GM19438 (cell line): Measurements from ENCODE around the gene AMZ2.

Experiments
- ATAC-seq: cut with Tn5 transposase; IDR thresholded peaks from one replicate; pipeline ENCODE4 v1.9.1; 2021; ENCODE audit warnings: low read depth; ENCODE audit not compliant: unreplicated experiment

AMZ2 gene

GRCh38 chr17:68289936-68290267 is 42.1 kb downstream of the AMZ2 start:
- no peak for ATAC-seq

GRCh38 chr17:68290268-68290954 is 42.6 kb downstream of the AMZ2 start:
- ATAC-seq = no peak

GRCh38 chr17:68290955-68291835 is 43.4 kb downstream of the AMZ2 start, which contains the start of the genes ARSG and SLC16A6:
ARSG (plus strand) TSS chr17:68291495; CDS start chr17:68307494, 15,999 bp downstream.
SLC16A6 (minus strand) TSS chr17:68291127; CDS start chr17:68278320, 12,807 bp downstream.
- ATAC-seq = peak; percentile 43

- peak; percentile 53 for ATAC-seq
These were observed 44.2 kb downstream of the AMZ2 start for GRCh38 chr17:68291836-68292688.

GRCh38 chr17:68292689-68293040 is 44.8 kb downstream of the AMZ2 start:
- ATAC-seq = no peak

GRCh38 chr17:68293490-68294195 is 45.8 kb downstream of the AMZ2 start:
- no peak for ATAC-seq

GRCh38 chr17:68294196-68294555 is 46.3 kb downstream of the AMZ2 start:
- ATAC-seq = no peak

- ATAC-seq = no peak
These were observed 46.8 kb downstream of the AMZ2 start for GRCh38 chr17:68294617-68295016.

- ATAC-seq = no peak
These were observed 47.2 kb downstream of the AMZ2 start for GRCh38 chr17:68295086-68295485.

- no peak for ATAC-seq
These were observed 48.7 kb downstream of the AMZ2 start for GRCh38 chr17:68296217-68297191.

- no peak for ATAC-seq
These were observed 49.4 kb downstream of the AMZ2 start for GRCh38 chr17:68297195-68297594.

GRCh38 chr17:68298601-68299000 is 50.8 kb downstream of the AMZ2 start:
- no peak for ATAC-seq

- ATAC-seq = no peak
These were observed 52.0 kb downstream of the AMZ2 start for GRCh38 chr17:68299817-68300216.

GRCh38 chr17:68301438-68301959 is 53.7 kb downstream of the AMZ2 start:
- no peak for ATAC-seq

- ATAC-seq = no peak
These were observed 54.3 kb downstream of the AMZ2 start for GRCh38 chr17:68302066-68302564.

GRCh38 chr17:68302666-68303065 is 54.8 kb downstream of the AMZ2 start:
- no peak for ATAC-seq

GRCh38 chr17:68304706-68305105 is 56.9 kb downstream of the AMZ2 start:
- ATAC-seq = no peak

- ATAC-seq = no peak
These were observed 57.3 kb downstream of the AMZ2 start for GRCh38 chr17:68305142-68305541.
